ENCODE results near the gene GAP43.

GAP43 gene

DNA sequence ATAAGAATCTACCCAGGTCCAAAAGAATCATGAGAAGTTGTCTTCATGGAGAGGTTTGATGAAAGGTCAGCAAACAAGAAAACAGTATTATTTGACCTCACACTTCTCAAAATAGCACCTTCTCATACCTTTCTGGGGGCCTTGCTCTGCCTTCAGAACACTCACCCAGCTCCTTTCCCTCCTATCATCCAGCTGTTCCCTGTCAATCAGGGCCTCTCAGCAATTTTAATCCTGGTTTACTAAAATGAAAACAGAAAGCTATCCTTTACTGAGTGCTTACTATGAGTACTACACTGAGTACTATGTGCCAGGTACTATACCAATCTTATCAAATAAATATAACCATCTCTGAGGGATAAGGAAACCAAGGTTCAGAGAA, 138.6 kb downstream of the GAP43 start:
- Histone ChIP-seq H3K27ac (ENCODE audit: low read length) (no peak overlapping the region), H3K4me1 (ENCODE audit: control insufficient read depth, insufficient read depth, low read length) (peaks cover 4% of the 10 kb centered on the region), H3K27me3 (ENCODE audit: control insufficient read depth in 1 of 2, insufficient read depth in 2 of 2, low read length in 2 of 2) (no peaks in the 10 kb centered on the region), H3K9ac (ENCODE audit: low read length in 2 of 2) (no peak overlapping the region), H3K36me3 (ENCODE audit: control insufficient read depth in 2 of 2, insufficient read depth in 2 of 2, low read length in 2 of 2) (no peaks in the 10 kb centered on the region), H3K9me3 (ENCODE audit: control insufficient read depth in 2 of 2, low read length in 2 of 2) (no peaks in the 10 kb centered on the region), H3K4me3 (ENCODE audit: low read length in 2 of 2) (no peak overlapping the region)

DNA sequence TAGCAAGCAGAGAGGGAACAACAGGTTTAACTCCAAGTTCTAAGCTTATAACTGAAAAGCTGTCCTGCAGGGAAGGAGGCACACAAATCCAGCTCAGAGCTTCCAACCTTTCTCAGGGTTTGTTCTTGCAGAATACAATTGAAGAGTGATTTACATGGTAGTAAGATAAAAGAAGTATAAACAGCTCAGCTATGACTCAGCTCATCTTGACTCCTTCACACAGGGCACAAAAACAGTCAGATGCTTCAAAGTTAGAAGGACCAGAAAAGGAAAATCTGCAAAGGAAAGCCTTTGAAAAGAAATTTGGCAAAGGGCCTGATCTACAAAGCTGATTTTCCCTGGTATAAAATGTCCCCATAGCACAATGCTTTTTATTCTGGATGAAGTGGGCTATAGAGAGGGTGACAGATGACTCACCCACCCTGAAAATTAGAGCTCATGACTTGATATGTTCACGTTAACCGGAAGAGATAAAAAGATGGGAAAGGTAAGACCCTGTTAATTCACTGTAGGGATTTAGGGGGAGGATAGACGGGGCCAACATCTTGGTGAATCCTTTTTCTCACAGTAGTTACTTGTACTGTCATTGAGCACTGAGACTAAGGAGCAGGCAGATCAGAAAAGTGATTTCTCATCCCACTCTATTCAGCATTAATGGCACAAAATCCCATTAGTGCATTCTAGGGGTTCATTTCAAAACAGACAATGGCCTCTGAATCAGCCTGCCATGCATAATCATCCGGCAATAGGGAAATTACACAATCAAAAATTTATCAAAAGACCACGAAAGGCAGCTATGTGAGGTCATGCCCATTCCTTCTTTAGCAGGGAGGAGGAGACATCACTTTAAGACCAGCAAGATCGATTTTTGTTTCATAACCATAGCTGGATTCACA, 143.5 kb downstream of the GAP43 start:
- peaks cover 4% of the 10 kb centered on the region for H3K4me1 ChIP-seq (ENCODE audit: control insufficient read depth, insufficient read depth, low read length)
- H3K27ac ChIP-seq (ENCODE audit: low read length) = no peak overlapping the region
- no peaks in the 10 kb centered on the region for H3K27me3 ChIP-seq (ENCODE audit: control insufficient read depth in 1 of 2, insufficient read depth in 2 of 2, low read length in 2 of 2)
- no peaks in the 10 kb centered on the region for H3K36me3 ChIP-seq (ENCODE audit: control insufficient read depth in 2 of 2, insufficient read depth in 2 of 2, low read length in 2 of 2)
- H3K4me3 ChIP-seq (ENCODE audit: low read length in 2 of 2) = no peak overlapping the region
- no peaks in the 10 kb centered on the region for H3K9me3 ChIP-seq (ENCODE audit: control insufficient read depth in 2 of 2, low read length in 2 of 2)
- no peak overlapping the region for H3K9ac ChIP-seq (ENCODE audit: low read length in 2 of 2)

DNA sequence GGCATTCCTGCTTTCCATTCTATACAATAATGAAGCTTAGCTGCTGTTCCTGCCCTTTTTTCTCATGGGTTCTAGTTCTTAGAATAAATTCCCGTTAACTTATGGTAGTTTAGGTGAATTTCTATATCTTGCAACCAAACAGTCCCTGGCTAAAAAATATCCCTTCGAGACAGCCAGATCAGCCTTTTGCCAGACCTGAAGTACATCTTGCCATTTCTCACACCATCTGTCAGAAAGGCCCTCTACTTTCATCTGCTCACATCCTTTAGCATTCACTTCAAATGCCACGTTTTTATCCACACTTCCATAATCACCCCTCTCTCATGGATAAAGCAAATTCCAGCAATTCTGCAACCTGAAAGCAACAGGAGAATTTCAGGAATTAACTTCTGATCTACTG, 145.4 kb downstream of the GAP43 start:
- Histone ChIP-seq H3K36me3 (ENCODE audit: control insufficient read depth in 2 of 2, insufficient read depth in 2 of 2, low read length in 2 of 2) (no peaks in the 10 kb centered on the region), H3K27ac (ENCODE audit: low read length) (no peak overlapping the region), H3K9me3 (ENCODE audit: control insufficient read depth in 2 of 2, low read length in 2 of 2) (no peaks in the 10 kb centered on the region), H3K4me1 (ENCODE audit: control insufficient read depth, insufficient read depth, low read length) (peaks cover 4% of the 10 kb centered on the region), H3K9ac (ENCODE audit: low read length in 2 of 2) (no peak overlapping the region), H3K27me3 (ENCODE audit: control insufficient read depth in 1 of 2, insufficient read depth in 2 of 2, low read length in 2 of 2) (no peaks in the 10 kb centered on the region), H3K4me3 (ENCODE audit: low read length in 2 of 2) (no peak overlapping the region)
